Stimulated activated CD4-positive, alpha-beta T cell treated with anti-CD3 and anti-CD28 coated beads, Interleukin-12 subunit alpha, Interleukin-12 subunit beta, amount 100 ng/mL, for 24 hours (primary cell): ENCODE data around the gene SRMS.

Source experiments
- DNase-seq, 2 experiments: peaks; one replicate each; pipeline ENCODE4 v3.0.0-alpha.2; 2020; ENCODE audit warnings: low read depth in 2 of 2

Gene SRMS

DNA sequence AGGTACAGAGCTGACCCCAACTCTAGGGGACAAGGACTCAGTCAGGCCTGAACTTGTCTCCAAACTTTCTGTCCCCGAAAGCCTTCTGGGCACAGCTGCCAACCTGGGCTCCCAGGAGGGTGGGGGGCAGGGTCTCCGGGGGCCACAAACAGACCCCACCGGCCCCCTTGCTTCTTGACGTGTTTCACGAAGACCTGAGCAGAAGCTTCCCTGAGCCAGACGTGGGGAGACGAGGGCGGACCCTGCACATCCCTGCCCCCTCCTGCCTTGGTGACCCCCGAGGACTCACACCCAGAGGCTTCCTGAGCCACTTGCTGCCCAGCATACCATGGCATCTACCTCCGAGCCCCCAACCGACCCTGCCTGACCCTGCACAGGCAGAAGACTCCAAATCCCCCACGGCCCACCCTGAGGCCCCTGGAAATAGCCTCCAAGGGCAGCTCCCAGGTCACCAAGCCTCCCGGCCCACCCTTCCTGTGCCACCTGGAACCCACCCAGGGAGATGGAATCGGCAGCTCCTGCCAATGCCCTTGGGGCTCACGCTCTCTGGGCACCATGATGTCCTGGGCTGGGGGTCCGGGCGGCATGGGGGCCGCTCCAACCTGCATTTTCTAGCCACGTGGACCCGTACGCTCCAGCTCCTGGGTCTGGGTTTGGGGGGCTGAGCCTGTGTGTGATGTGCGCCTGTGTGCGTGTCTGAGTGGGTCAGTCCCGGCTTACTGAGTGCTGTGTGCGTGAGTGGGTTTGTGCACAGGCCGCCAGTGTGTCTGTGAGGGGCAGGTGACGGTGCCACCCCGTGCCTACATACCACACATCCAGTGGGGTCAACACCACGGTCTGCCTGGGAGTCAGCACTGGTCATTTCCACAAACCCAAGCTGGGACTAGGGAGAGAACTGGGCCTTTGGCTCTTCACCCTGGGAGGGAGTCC is 7.8 kb downstream of the SRMS start:
- DNase-seq, result no peak

- no peak for DNase-seq
Measured at GRCh38 chr20:63539092-63539430, 8.5 kb downstream of the SRMS start.

- no peak for DNase-seq
Measured at GRCh38 chr20:63538204-63539091, 9.1 kb downstream of the SRMS start.

DNA sequence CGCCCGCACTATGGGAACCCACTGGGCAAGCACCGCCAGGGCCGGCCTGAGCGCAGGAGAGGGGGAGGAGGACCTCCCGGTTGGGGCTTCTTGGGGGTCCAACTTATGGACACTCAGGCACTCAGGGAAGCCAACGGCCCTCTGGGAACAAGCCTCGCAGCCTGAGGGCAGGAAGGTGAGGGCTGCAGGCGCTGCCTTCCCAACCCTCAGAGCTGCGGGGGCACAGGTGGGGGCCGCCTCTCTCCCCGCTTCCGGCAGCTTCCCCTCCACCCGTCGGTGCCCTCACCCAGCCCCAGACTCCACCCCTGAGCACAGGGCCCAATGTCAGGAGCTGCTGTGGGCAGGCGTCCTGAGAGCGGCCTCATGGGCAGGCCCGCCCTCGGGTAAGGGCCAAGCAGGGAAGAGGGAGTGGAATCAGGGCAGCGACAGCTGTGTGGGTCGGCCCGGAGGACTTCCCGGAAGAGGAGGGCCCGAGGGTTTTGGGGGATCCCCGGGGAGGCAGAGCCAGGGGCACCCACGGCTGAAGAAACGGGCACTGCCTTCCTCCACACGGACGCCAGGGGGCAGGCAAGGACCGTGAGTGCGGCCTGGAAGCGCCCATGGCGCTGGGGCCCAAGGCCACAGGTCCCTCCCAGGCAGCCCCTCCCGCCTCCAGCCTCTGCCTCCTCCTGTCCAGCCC is 9.9 kb downstream of the SRMS start:
- peak; percentile 89 to 94 for DNase-seq

DNA sequence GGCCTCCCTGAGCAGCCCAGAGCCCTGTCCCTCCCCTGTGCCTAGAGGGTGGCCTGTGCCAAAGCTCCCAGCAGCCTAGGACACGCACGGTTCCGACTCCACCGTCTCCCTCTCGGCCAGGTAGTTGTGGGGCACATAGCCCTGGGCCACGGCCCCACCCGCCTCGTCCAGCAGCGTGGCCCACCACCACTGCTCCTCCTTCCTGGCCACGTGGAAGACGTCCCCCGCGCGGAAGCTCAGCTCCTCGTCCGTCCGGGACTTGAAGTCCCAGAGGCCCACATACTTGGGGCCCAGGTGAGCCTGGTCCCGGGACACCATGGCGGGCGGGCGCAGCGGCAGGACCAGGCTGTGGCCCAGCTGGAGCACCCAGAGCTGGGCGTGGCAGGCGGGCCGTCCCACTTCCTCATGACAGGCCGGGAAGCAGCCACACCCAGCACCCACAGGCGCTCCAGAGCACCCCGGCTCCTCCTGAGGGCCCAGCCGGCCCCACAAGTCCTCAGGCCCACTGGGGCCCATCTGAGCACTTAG is 10.5 kb downstream of the SRMS start, which contains the start of gene PTK6:
Gene PTK6 (minus strand): TSS at position 380 of the 528 bp plus-strand sequence. CDS start 62 bp downstream, at position 318.
- DNase-seq, result no peak

- DNase-seq, result no peak
Measured at GRCh38 chr20:63536241-63536977, 11.1 kb downstream of the SRMS start.

GRCh38 chr20:63534831-63535651 is 12.5 kb downstream of the SRMS start:
- no peak for DNase-seq

GRCh38 chr20:63534427-63534830 is 13.1 kb downstream of the SRMS start:
- DNase-seq, result no peak

- no peak for DNase-seq
Measured at GRCh38 chr20:63533871-63534393, 13.6 kb downstream of the SRMS start.

GRCh38 chr20:63533388-63533787 is 14.2 kb downstream of the SRMS start:
- DNase-seq, result no peak

GRCh38 chr20:63532449-63532971 is 15.0 kb downstream of the SRMS start:
- DNase-seq, result no peak

DNA sequence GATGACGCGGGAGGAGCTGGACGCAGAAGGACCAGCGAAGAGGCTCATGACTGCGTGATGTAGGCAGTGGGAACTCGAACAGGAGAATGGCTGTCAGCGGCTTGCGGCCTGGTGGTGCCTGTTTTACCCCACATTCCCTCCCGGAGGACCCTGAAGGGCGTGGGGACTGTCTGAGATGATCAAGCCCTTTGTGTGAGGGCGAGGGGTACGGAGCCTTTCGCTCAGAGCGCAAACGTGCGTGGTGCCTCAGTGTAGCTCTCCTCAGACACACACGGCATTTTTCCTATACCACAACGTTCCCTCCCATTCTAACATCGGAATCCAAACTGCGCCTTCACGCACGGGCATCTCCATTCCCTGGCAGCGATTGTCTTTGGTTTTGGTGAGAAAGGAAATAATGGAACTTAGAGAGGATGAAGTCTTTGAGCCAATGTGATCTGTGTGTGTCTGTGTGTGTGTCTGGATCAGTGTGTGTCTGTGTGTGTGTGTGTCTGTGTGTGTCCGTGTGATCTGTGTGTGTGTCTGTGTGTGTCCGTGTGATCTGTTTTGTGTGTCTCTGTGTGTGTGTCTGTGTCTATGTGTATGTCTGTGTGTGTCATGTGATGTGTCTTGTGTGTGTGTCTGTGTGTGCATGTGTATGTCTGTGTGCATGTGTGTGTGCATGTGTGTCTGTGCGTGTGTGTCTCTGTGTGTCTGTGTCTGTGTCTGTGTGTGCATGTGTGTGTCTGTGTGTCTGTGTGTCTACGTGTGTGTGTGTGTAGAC is 15.7 kb downstream of the SRMS start:
- no peak for DNase-seq

DNA sequence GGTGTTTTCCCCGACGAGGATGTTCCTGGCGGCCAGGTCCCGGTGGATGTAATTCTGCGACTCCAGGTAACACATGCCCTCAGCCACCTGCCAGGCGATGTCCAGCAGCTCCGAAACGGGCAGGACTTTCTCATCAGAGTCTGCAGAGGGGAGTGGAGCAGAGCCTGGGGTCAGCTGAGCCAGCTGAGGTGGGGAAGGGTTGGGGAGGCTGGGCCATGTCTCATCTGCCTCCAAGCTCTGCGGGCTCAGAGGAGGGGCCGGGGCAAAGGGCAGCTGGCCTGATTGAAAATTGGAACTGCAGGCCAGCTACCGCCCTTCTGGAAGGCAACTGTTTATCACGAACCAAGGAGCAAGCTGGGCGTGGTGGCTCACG is 16.8 kb downstream of the SRMS start:
- no peak for DNase-seq

- no peak for DNase-seq
Measured at GRCh38 chr20:63529861-63530787, 17.4 kb downstream of the SRMS start.

DNA sequence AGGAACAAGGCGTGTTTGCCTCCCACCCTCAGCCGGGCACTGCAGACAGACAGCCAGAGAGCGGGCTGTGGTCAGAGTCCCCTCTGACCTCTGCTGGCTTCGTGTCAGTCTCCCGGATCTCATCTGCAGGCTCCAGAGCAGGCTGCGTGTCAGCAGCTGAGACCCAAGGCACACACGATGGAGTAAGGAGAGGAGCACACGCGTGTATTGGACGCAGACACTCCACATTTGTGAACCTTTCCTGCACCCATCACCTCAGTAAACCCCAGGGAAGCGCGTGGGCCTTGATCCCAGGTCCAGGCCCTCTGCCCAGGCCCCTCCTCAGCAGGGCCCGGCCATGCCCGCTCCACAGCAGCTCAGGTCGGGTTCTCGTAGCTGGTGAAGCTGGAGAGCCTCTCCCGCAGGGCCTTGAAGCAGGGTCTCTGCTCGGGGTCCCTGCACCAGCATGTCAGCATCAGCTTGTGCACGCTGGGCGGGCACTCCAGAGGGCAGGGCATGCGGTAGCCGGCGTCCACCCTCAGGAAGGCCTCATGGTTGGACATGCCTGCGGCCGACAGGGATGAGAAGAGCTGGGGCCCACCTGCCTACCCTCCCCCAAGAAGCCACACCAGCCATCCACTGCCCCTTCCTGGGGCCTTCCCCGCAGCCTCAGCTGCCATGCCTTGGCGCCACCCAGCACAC is 18.2 kb downstream of the SRMS start:
- DNase-seq, result no peak

- no peak for DNase-seq
Measured at GRCh38 chr20:63527184-63527583, 20.4 kb downstream of the SRMS start.

DNA sequence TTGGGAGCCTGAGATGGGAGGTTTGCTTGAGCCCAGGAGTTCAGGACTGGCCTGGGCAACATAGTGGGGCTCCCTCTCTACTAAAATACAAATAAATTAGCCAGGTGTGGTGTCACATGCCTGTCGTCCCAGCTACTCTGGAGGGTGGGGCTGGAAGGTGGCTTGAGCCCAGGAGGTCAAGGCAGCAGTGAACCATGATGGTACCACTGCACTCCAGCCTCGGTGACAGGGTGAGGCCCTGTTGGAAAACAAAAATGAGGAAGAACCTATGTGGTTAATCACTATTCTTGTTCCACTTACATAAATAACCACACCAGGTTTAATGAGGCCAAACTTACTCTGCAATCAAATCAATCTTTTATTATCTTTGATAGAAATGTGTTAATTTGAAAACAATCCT is 21.6 kb downstream of the SRMS start:
- DNase-seq, result no peak
